Epithelial cell of proximal tubule (primary cell): ENCODE data around the gene TMEM63A. TPM values are rescaled to one million over a fixed set of nuclear protein-coding genes. Genes with fewer than 3 reads are reported as not detected.
"Not testable (repeated sequence)": the region's sequence is repeated elsewhere in the genome, so short reads cannot be mapped to it uniquely, and the experiment has no call there.

ENCODE experiments used
- DNase-seq: peaks from one replicate; pipeline ENCODE4 v3.0.0-alpha.2; 2011; ENCODE audit warnings: low read depth
- H3K4me3 ChIP-seq: 2 replicates; pipeline ENCODE4 v1.5.1; 2011; ENCODE audit warnings: low read depth, mild to moderate bottlenecking, low read length
- CTCF ChIP-seq: conservative IDR thresholded peaks from 2 replicates; pipeline ENCODE4 v1.5.1; 2012; ENCODE audit warnings: low read depth, mild to moderate bottlenecking, low read length
- total RNA-seq: library from RNA; depleted of rRNA; stranded (reverse); fragments of >200 nt; gene quantifications from 2 replicates; pipeline ENCODE4 v1.2.3, GENCODE V29; 2015

Gene TMEM63A
- total RNA-seq, 1 donor from 2014 or later = 19.5 TPM

- TF ChIP-seq CTCF = no peak
- no peak for DNase-seq
- no peak overlapping the region for H3K4me3 ChIP-seq
These were observed 75.9 kb downstream of the TMEM63A start for GRCh38 chr1:225806249-225806648.

GRCh38 chr1:225801146-225801545 is 81.0 kb downstream of the TMEM63A start:
- not testable (repeated sequence) for DNase-seq, H3K4me3 ChIP-seq

- not testable (repeated sequence) for H3K4me3 ChIP-seq, DNase-seq
These were observed 86.1 kb downstream of the TMEM63A start for GRCh38 chr1:225796097-225796496.

Other genes starting within 250 kb of the TMEM63A start
- gene ENAH, start 229.3 kb downstream of the TMEM63A start, total RNA-seq = 37.7 and 39.0 TPM in 2 replicates
- 313 and 368 TPM in 2 replicates for gene SRP9, start 104.6 kb downstream of the TMEM63A start, total RNA-seq
- 20.1 and 20.3 TPM in 2 replicates for gene EPHX1, start 72.3 kb downstream of the TMEM63A start, total RNA-seq
- gene LEFTY1, start 6.8 kb upstream of the TMEM63A start, total RNA-seq = not detected in 2 replicates
- gene PYCR2, start 41.9 kb upstream of the TMEM63A start, total RNA-seq = 37.8 and 62.3 TPM in 2 replicates
- 0.36 TPM in 1 of 2 replicates, not detected in the other for gene LEFTY2, start 58.8 kb upstream of the TMEM63A start, total RNA-seq
- gene SDE2, start 117.0 kb upstream of the TMEM63A start, total RNA-seq = 19.4 and 20.7 TPM in 2 replicates
- 464 and 548 TPM in 2 replicates for gene H3-3A, start 180.3 kb upstream of the TMEM63A start, total RNA-seq